GM19035 (cell line): ENCODE data around the gene H6PD.

ENCODE experiments used
- ATAC-seq: cut with Tn5 transposase; IDR thresholded peaks from one replicate; pipeline ENCODE4 v1.9.1; 2021; ENCODE audit not compliant: unreplicated experiment

The H6PD gene

GRCh38 chr1:9239622-9240401 is 5.2 kb downstream of the H6PD start:
- no peak for ATAC-seq

- ATAC-seq = no peak
These were observed 6.6 kb downstream of the H6PD start for GRCh38 chr1:9240914-9241820.

- ATAC-seq = no peak
These were observed 7.3 kb downstream of the H6PD start for GRCh38 chr1:9241891-9242290.

GRCh38 chr1:9242338-9242969 is 7.9 kb downstream of the H6PD start:
- no peak for ATAC-seq

- no peak for ATAC-seq
These were observed 8.6 kb downstream of the H6PD start for GRCh38 chr1:9243066-9243739.

- ATAC-seq = no peak
These were observed 10.1 kb downstream of the H6PD start for GRCh38 chr1:9244501-9245229.

- ATAC-seq = no peak
These were observed 10.7 kb downstream of the H6PD start for GRCh38 chr1:9245230-9245619.

GRCh38 chr1:9245661-9246060 is 11.1 kb downstream of the H6PD start:
- no peak for ATAC-seq

GRCh38 chr1:9246215-9246614 is 11.6 kb downstream of the H6PD start:
- no peak for ATAC-seq

GRCh38 chr1:9246841-9247785 is 12.5 kb downstream of the H6PD start:
- ATAC-seq = no peak

- ATAC-seq = no peak
These were observed 13.3 kb downstream of the H6PD start for GRCh38 chr1:9247894-9248293.

- ATAC-seq = no peak
These were observed 14.0 kb downstream of the H6PD start for GRCh38 chr1:9248341-9249262.

GRCh38 chr1:9249263-9249533 is 14.6 kb downstream of the H6PD start:
- no peak for ATAC-seq

GRCh38 chr1:9249534-9250410 is 15.2 kb downstream of the H6PD start:
- ATAC-seq = no peak

GRCh38 chr1:9250411-9251381 is 16.1 kb downstream of the H6PD start:
- ATAC-seq = no peak

GRCh38 chr1:9251501-9251900 is 16.9 kb downstream of the H6PD start:
- no peak for ATAC-seq
